ACC112 (cell line): Measurements from ENCODE around the gene IL12RB1.

Source experiments
- H2AFZ ChIP-seq: fragments of 200-600 bp; sonication (generic); one replicate; pipeline ENCODE4 v1.6.0; 2017; ENCODE audit warnings: antibody characterized with exemption, low read length; ENCODE audit not compliant: unreplicated experiment
- H3K27ac ChIP-seq: fragments of 200-600 bp; sonication (generic); 2 replicates; pipeline ENCODE4 v1.5.1; 2014; ENCODE audit warnings: low read depth, mild to moderate bottlenecking, antibody characterized with exemption, low read length, moderate library complexity
- H3K27me3 ChIP-seq: fragments of 200-600 bp; sonication (generic); 2 replicates; pipeline ENCODE4 v1.6.1; 2014; ENCODE audit warnings: mild to moderate bottlenecking, antibody characterized with exemption, low read length, moderate library complexity, mixed read lengths; ENCODE audit not compliant: insufficient read depth
- H3K36me3 ChIP-seq: fragments of 200-600 bp; sonication (generic); 2 replicates; pipeline ENCODE4 v1.6.1; 2016; ENCODE audit warnings: mild to moderate bottlenecking, antibody characterized with exemption, low read length, moderate library complexity, mixed read lengths; ENCODE audit not compliant: insufficient read depth
- H3K4me1 ChIP-seq: fragments of 200-600 bp; sonication (generic); one replicate; pipeline ENCODE4 v1.6.1; 2016; ENCODE audit warnings: low read length, mixed read lengths; ENCODE audit not compliant: insufficient read depth, unreplicated experiment, control insufficient read depth
- H3K4me3 ChIP-seq: fragments of 200-600 bp; sonication (generic); 2 replicates; pipeline ENCODE4 v1.5.1; 2014; ENCODE audit warnings: mild to moderate bottlenecking, low read depth, low read length
- H3K79me2 ChIP-seq: fragments of 200-600 bp; sonication (generic); one replicate; pipeline ENCODE4 v1.6.0; 2016; ENCODE audit warnings: low read length; ENCODE audit not compliant: control insufficient read depth, unreplicated experiment, insufficient read depth

IL12RB1 gene

GRCh38 chr19:18086590-18087138 lies at the start of gene IL12RB1:
TSS of gene IL12RB1 (minus strand) at chr19:18086934. CDS start at chr19:18086823, 111 bp downstream.
- H3K79me2 ChIP-seq = no peaks in the 10 kb centered on the region
- H3K27ac ChIP-seq = no peak within 1 kb of the TSS
- H2AFZ ChIP-seq = peak within 1 kb of the TSS; percentile 75
- no peaks in the 10 kb centered on the region for H3K4me1 ChIP-seq
- peak within 1 kb of the TSS; percentile 61 for H3K4me3 ChIP-seq
- H3K36me3 ChIP-seq = no peaks in the 10 kb centered on the region
- 0 out of 2 replicates have a peak, but pooled peaks cover 3% of the 10 kb centered on the region for H3K27me3 ChIP-seq

- no peak overlapping the region for H3K27ac ChIP-seq
- H3K36me3 ChIP-seq = no peaks in the 10 kb centered on the region
- H3K79me2 ChIP-seq = no peaks in the 10 kb centered on the region
Measured at GRCh38 chr19:18135712-18136584, 49.2 kb upstream of the IL12RB1 start.

GRCh38 chr19:18131841-18132596 lies 45.3 kb upstream of the IL12RB1 start:
- peaks cover 4% of the 10 kb centered on the region for H3K4me1 ChIP-seq
- no peak overlapping the region for H2AFZ ChIP-seq

More at GRCh38 chr19:18135712-18136584, 49.2 kb upstream of the IL12RB1 start:
- H3K4me3 ChIP-seq = no peak overlapping the region
- no peaks in the 10 kb centered on the region for H3K4me1 ChIP-seq
- H3K27me3 ChIP-seq = no peaks in the 10 kb centered on the region
- no peak overlapping the region for H2AFZ ChIP-seq

GRCh38 chr19:18130523-18131242 lies 43.9 kb upstream of the IL12RB1 start:
- Histone ChIP-seq H3K27me3 (no peaks in the 10 kb centered on the region), H2AFZ (no peak overlapping the region), H3K27ac (no peak overlapping the region), H3K79me2 (no peaks in the 10 kb centered on the region), H3K36me3 (peaks cover 4% of the 10 kb centered on the region; the same call in 1 of the 2 replicates), H3K4me3 (no peak overlapping the region), H3K4me1 (peaks cover 4% of the 10 kb centered on the region)

More at GRCh38 chr19:18131841-18132596, 45.3 kb upstream of the IL12RB1 start:
- Histone ChIP-seq H3K4me3 (no peak overlapping the region), H3K36me3 (peaks cover 4% of the 10 kb centered on the region; the same call in 1 of the 2 replicates), H3K27me3 (no peaks in the 10 kb centered on the region), H3K27ac (no peak overlapping the region), H3K79me2 (no peaks in the 10 kb centered on the region)

GRCh38 chr19:18128805-18129204 lies 42.1 kb upstream of the IL12RB1 start:
- Histone ChIP-seq H3K4me1 (peaks cover 4% of the 10 kb centered on the region), H3K27ac (no peak overlapping the region)

GRCh38 chr19:18128044-18128443 lies 41.3 kb upstream of the IL12RB1 start:
- H3K27ac ChIP-seq = no peak overlapping the region; the same call in 1 of the 2 replicates
- H3K79me2 ChIP-seq = no peaks in the 10 kb centered on the region
- H3K27me3 ChIP-seq = no peaks in the 10 kb centered on the region
- no peak overlapping the region for H2AFZ ChIP-seq
- H3K4me3 ChIP-seq = no peak overlapping the region
- peaks cover 4% of the 10 kb centered on the region; the same call in 1 of the 2 replicates for H3K36me3 ChIP-seq
- H3K4me1 ChIP-seq = peaks cover 4% of the 10 kb centered on the region

More at GRCh38 chr19:18128805-18129204, 42.1 kb upstream of the IL12RB1 start:
- H3K27me3 ChIP-seq = no peaks in the 10 kb centered on the region
- H2AFZ ChIP-seq = no peak overlapping the region
- H3K4me3 ChIP-seq = no peak overlapping the region
- H3K79me2 ChIP-seq = no peaks in the 10 kb centered on the region
- peaks cover 4% of the 10 kb centered on the region; the same call in 1 of the 2 replicates for H3K36me3 ChIP-seq

- no peak overlapping the region for H3K27ac ChIP-seq
- H3K4me1 ChIP-seq = peaks cover 4% of the 10 kb centered on the region
- H3K27me3 ChIP-seq = no peaks in the 10 kb centered on the region
- H3K4me3 ChIP-seq = no peak overlapping the region
- H3K79me2 ChIP-seq = no peaks in the 10 kb centered on the region
- peaks cover 4% of the 10 kb centered on the region; the same call in 1 of the 2 replicates for H3K36me3 ChIP-seq
- H2AFZ ChIP-seq = no peak overlapping the region
Measured at GRCh38 chr19:18126097-18126496, 39.4 kb upstream of the IL12RB1 start.

GRCh38 chr19:18123819-18124218 lies 37.1 kb upstream of the IL12RB1 start:
- Histone ChIP-seq H3K27me3 (no peaks in the 10 kb centered on the region), H3K36me3 (no peaks in the 10 kb centered on the region), H3K27ac (no peak overlapping the region), H3K79me2 (no peaks in the 10 kb centered on the region), H2AFZ (no peak overlapping the region), H3K4me3 (no peak overlapping the region), H3K4me1 (peaks cover 4% of the 10 kb centered on the region)

- no peak overlapping the region for H3K27ac ChIP-seq
- no peak overlapping the region for H3K4me3 ChIP-seq
- H3K79me2 ChIP-seq = no peaks in the 10 kb centered on the region
- H3K36me3 ChIP-seq = no peaks in the 10 kb centered on the region
- no peaks in the 10 kb centered on the region for H3K27me3 ChIP-seq
- H3K4me1 ChIP-seq = peaks cover 3% of the 10 kb centered on the region
- no peak overlapping the region for H2AFZ ChIP-seq
Measured at GRCh38 chr19:18122860-18123795, 36.4 kb upstream of the IL12RB1 start.
